HepG2 (cell line): ENCODE data around the gene ADAM8.

Experiments used
- FOXK2 ChIP-seq: fragments of 450-650 bp; IDR thresholded peaks from 2 replicates; pipeline ENCODE4 v1.6.1; 2016
- NFYB ChIP-seq: sonication (generic); formaldehyde crosslinking; IDR thresholded peaks from 2 replicates; pipeline ENCODE4 v1.4.0; 2020; ENCODE audit warnings: missing genetic modification reagents
- RFX5 ChIP-seq: IDR thresholded peaks from 2 replicates; pipeline ENCODE4 v1.6.1; 2011; ENCODE audit warnings: low read depth, low read length, improper control_type of control experiment
- SMARCC2 ChIP-seq: fragments of 450-650 bp; IDR thresholded peaks from 2 replicates; pipeline ENCODE4 v1.6.1; 2017; ENCODE audit warnings: antibody characterized with exemption, mild to moderate bottlenecking
- TGIF2 ChIP-seq: IDR thresholded peaks from 2 replicates; pipeline ENCODE4 v1.6.1; 2016; ENCODE audit warnings: control low read depth, missing compliant biosample characterization
- ZFP82 ChIP-seq: sonication (generic); formaldehyde crosslinking; IDR thresholded peaks from 2 replicates; pipeline ENCODE4 v1.5.1; 2020; ENCODE audit warnings: mild to moderate bottlenecking, missing genetic modification reagents, borderline replicate concordance
- ZNF121 ChIP-seq: sonication (generic); formaldehyde crosslinking; IDR thresholded peaks from 2 replicates; pipeline ENCODE4 v1.5.0; 2020; ENCODE audit warnings: mild to moderate bottlenecking, missing genetic modification reagents
- TF ChIP-seq, protein P1 (sequence below): sonication (generic); formaldehyde crosslinking; IDR thresholded peaks from 2 replicates; pipeline ENCODE4 v1.5.0; 2020; ENCODE audit warnings: missing genetic modification reagents

GRCh38 chr10:133259602-133259989, 17.1 kb downstream of the ADAM8 start:
- TF ChIP-seq ZFP82 (CRISPR knock-in tag) = no peak
- TF ChIP-seq, protein P1, sequence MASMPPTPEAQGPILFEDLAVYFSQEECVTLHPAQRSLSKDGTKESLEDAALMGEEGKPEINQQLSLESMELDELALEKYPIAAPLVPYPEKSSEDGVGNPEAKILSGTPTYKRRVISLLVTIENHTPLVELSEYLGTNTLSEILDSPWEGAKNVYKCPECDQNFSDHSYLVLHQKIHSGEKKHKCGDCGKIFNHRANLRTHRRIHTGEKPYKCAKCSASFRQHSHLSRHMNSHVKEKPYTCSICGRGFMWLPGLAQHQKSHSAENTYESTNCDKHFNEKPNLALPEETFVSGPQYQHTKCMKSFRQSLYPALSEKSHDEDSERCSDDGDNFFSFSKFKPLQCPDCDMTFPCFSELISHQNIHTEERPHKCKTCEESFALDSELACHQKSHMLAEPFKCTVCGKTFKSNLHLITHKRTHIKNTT (CRISPR knock-in tag) = no peak
- TF ChIP-seq ZNF121 (CRISPR knock-in tag) = no peak
- TF ChIP-seq TGIF2 = no peak
- no peak for TF ChIP-seq FOXK2
- no peak for TF ChIP-seq NFYB (CRISPR knock-in tag)
- TF ChIP-seq SMARCC2 = no peak
- TF ChIP-seq RFX5 = no peak
